ENCODE results near the gene TFDP3.

TFDP3 gene, protein sequence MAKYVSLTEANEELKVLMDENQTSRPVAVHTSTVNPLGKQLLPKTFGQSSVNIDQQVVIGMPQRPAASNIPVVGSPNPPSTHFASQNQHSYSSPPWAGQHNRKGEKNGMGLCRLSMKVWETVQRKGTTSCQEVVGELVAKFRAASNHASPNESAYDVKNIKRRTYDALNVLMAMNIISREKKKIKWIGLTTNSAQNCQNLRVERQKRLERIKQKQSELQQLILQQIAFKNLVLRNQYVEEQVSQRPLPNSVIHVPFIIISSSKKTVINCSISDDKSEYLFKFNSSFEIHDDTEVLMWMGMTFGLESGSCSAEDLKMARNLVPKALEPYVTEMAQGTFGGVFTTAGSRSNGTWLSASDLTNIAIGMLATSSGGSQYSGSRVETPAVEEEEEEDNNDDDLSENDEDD

DNA sequence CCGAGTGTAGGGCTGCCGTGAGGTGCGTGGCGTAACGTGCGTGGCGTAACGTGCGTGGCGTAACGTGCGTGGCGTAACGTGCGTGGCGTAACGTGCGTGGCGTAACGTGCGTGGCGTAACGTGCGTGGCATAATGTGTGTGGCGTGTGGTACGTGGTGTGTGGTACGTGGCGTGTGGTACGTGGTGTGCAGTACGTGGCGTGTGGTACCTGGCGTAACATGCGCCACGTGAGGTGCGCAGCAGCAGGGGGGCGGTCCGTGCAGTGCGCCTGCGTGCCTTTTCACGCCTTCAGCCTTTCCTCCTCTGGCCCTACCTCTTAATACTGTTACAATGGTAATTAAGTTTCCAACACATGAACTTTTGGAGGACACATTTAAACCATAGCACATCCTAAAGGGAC lies at the start of gene TFDP3:
TSS of gene TFDP3 (minus strand) at position 26 of the 400 bp plus-strand sequence. CDS start 95 bp downstream, outside the sequence.
- no peak within 1 kb of the TSS for H3K4me3 ChIP-seq (ENCODE audit: low read depth, low read length)
- no peaks in the 10 kb centered on the region for H3K9me3 ChIP-seq (ENCODE audit: control insufficient read depth, insufficient read depth, low read length)
- H3K9ac ChIP-seq (ENCODE audit: low read depth, low read length), result no peak within 1 kb of the TSS
- H3K36me3 ChIP-seq (ENCODE audit: control insufficient read depth, insufficient read depth, low read length), result no peaks in the 10 kb centered on the region
- no peaks in the 10 kb centered on the region for H3K4me1 ChIP-seq (ENCODE audit: control insufficient read depth, insufficient read depth, low read length)
- no peaks in the 10 kb centered on the region for H3K27me3 ChIP-seq (ENCODE audit: control insufficient read depth, insufficient read depth, low read length)

DNA sequence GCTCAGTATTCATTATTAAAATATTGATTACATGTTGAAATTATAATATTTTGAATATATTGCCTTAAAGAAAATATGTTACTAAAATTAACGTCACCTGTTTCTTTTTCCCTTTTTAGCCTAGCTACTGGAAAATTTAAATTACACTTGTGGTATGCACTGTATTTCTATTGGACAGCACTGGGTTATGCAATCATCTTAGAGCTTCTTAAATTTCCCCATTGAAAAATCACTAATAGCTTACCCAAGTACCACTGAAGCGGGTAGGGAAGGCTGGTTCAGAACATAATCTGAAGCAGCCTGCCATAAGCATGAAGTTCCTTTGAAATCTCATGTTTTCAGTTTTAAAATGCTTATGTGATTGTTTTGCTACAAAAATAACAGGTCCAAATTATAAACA lies 49.5 kb upstream of the TFDP3 start:
- H3K4me1 ChIP-seq (ENCODE audit: control insufficient read depth, insufficient read depth, low read length), result peaks cover 12% of the 10 kb centered on the region
- no peaks in the 10 kb centered on the region for H3K27me3 ChIP-seq (ENCODE audit: control insufficient read depth, insufficient read depth, low read length)
- H3K36me3 ChIP-seq (ENCODE audit: control insufficient read depth, insufficient read depth, low read length), result no peaks in the 10 kb centered on the region
- H3K4me3 ChIP-seq (ENCODE audit: low read depth, low read length), result no peak overlapping the region
- no peak overlapping the region for H3K9ac ChIP-seq (ENCODE audit: low read depth, low read length)
- no peaks in the 10 kb centered on the region for H3K9me3 ChIP-seq (ENCODE audit: control insufficient read depth, insufficient read depth, low read length)

DNA sequence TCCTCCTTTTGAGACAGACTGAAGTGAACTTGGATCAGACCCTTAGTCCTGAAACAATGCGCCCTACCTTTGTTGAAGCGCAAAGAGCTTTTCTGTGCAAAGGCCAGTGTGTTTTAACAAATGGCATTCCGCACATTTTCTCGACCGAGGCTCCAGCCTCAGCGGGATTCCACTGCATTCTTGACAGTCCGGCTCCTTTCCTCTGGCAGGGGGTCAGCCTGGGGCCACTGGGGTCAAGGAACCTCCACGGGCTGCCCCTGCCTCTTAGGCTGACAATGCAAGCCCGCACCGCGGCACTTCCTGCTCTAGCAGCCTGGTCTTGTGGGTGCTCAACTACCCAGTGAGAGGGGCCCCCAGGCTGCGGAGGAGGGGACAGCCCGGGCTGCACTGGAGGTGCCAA lies 47.2 kb upstream of the TFDP3 start:
- no peaks in the 10 kb centered on the region for H3K9me3 ChIP-seq (ENCODE audit: control insufficient read depth, insufficient read depth, low read length)
- peaks cover 15% of the 10 kb centered on the region for H3K4me1 ChIP-seq (ENCODE audit: control insufficient read depth, insufficient read depth, low read length)
- H3K4me3 ChIP-seq (ENCODE audit: low read depth, low read length), result peak overlapping the region; percentile 14
- H3K27me3 ChIP-seq (ENCODE audit: control insufficient read depth, insufficient read depth, low read length), result no peaks in the 10 kb centered on the region
- H3K9ac ChIP-seq (ENCODE audit: low read depth, low read length), result no peak overlapping the region
- no peaks in the 10 kb centered on the region for H3K36me3 ChIP-seq (ENCODE audit: control insufficient read depth, insufficient read depth, low read length)

GRCh38 chrX:133258481-133258880 lies 40.3 kb upstream of the TFDP3 start:
- Histone ChIP-seq H3K4me1 (ENCODE audit: control insufficient read depth, insufficient read depth, low read length) (peaks cover 10% of the 10 kb centered on the region), H3K4me3 (ENCODE audit: low read depth, low read length) (no peak overlapping the region)

DNA sequence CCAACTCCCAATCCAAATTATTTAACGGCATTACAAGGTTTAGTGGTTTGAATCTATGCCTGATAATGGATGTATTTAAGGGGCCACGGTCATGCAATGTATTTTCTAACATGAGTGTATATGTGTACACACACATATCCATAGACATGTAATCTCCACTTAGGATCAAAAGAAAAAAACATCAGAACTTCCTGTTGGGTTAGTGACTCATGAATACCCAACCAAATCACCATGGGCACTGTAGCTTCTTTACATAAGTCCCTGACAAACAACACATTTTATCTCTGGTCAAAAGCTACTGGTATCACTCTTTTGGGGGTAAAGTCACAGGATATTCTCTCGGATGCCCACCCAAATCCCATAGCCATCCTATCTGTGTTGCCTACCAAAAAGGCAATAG lies 36.5 kb upstream of the TFDP3 start:
- no peaks in the 10 kb centered on the region for H3K27me3 ChIP-seq (ENCODE audit: control insufficient read depth, insufficient read depth, low read length)
- no peaks in the 10 kb centered on the region for H3K36me3 ChIP-seq (ENCODE audit: control insufficient read depth, insufficient read depth, low read length)
- H3K9me3 ChIP-seq (ENCODE audit: control insufficient read depth, insufficient read depth, low read length), result no peaks in the 10 kb centered on the region
- no peak overlapping the region for H3K9ac ChIP-seq (ENCODE audit: low read depth, low read length)
- no peak overlapping the region for H3K4me3 ChIP-seq (ENCODE audit: low read depth, low read length)
- H3K4me1 ChIP-seq (ENCODE audit: control insufficient read depth, insufficient read depth, low read length), result peaks cover 19% of the 10 kb centered on the region

More at GRCh38 chrX:133258481-133258880, 40.3 kb upstream of the TFDP3 start:
- H3K9me3 ChIP-seq (ENCODE audit: control insufficient read depth, insufficient read depth, low read length), result no peaks in the 10 kb centered on the region
- no peak overlapping the region for H3K9ac ChIP-seq (ENCODE audit: low read depth, low read length)
- H3K27me3 ChIP-seq (ENCODE audit: control insufficient read depth, insufficient read depth, low read length), result no peaks in the 10 kb centered on the region
- no peaks in the 10 kb centered on the region for H3K36me3 ChIP-seq (ENCODE audit: control insufficient read depth, insufficient read depth, low read length)

DNA sequence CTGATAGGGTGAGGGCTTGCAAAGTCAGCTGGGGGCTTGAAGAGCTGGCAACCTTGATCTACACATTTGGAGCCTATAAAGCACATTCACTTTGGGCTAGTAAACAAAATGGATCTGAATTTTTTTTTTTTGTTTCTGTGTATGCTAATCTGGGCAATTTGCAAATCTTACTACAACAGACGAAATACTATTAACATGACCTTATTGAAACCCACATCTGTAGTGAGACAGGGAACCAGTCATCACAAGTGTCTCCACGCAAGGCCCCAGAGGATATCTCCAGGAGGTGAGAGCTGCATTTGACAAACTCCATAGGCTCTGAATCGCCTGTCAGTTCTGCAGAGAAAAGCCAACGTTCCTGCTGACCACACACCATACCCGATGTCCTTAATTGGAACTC lies 33.0 kb upstream of the TFDP3 start:
- Histone ChIP-seq H3K27me3 (ENCODE audit: control insufficient read depth, insufficient read depth, low read length) (no peaks in the 10 kb centered on the region), H3K9ac (ENCODE audit: low read depth, low read length) (no peak overlapping the region), H3K36me3 (ENCODE audit: control insufficient read depth, insufficient read depth, low read length) (no peaks in the 10 kb centered on the region), H3K4me3 (ENCODE audit: low read depth, low read length) (no peak overlapping the region), H3K9me3 (ENCODE audit: control insufficient read depth, insufficient read depth, low read length) (peaks cover under 1% of the 10 kb centered on the region), H3K4me1 (ENCODE audit: control insufficient read depth, insufficient read depth, low read length) (peaks cover 31% of the 10 kb centered on the region)

DNA sequence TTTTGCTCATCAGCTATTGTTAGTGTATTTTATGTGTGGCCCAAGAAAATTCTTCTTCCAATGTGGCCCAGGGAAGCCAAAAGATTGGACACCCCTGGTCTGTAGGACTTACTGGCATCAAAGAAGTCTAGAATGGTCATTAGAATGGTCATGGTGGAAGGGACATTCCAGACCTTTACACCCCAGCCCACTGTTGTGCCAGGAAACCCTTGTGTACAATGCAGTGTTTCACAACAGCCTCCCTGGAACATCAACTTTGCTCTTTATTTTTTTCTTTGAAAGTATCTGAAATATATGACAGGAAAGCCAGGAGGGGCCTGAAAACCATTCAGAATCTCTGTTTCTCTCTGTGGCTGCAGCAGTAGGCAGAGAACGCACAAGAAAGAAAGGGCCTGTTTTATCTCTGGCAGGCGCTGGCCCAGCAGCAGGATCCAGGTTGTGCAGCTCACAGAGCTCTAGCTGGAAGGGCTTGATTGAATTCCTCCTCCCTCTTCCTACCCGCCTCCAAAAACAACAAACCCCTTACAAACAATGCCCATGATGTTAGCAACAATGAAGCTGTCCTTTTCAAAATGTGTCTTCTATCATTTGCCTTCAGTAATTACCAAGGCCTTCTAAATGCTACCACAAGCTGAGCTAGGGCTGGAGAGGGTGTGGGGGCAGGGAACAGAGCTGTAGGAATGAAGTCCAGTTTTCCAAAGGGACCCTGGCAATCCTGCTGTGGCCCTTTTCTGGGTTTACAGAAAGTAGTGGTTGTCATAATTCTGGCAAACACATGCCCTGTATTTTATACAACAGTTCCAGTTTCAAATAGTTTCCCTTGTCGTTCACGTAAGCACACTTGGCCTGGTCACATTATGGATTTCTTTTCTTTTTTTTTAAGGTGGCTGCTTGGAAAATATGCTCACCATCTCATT lies 32.3 kb upstream of the TFDP3 start:
- Histone ChIP-seq H3K9me3 (ENCODE audit: control insufficient read depth, insufficient read depth, low read length) (peaks cover 5% of the 10 kb centered on the region), H3K4me1 (ENCODE audit: control insufficient read depth, insufficient read depth, low read length) (peaks cover 31% of the 10 kb centered on the region), H3K9ac (ENCODE audit: low read depth, low read length) (no peak overlapping the region), H3K36me3 (ENCODE audit: control insufficient read depth, insufficient read depth, low read length) (no peaks in the 10 kb centered on the region), H3K4me3 (ENCODE audit: low read depth, low read length) (no peak overlapping the region), H3K27me3 (ENCODE audit: control insufficient read depth, insufficient read depth, low read length) (no peaks in the 10 kb centered on the region)

DNA sequence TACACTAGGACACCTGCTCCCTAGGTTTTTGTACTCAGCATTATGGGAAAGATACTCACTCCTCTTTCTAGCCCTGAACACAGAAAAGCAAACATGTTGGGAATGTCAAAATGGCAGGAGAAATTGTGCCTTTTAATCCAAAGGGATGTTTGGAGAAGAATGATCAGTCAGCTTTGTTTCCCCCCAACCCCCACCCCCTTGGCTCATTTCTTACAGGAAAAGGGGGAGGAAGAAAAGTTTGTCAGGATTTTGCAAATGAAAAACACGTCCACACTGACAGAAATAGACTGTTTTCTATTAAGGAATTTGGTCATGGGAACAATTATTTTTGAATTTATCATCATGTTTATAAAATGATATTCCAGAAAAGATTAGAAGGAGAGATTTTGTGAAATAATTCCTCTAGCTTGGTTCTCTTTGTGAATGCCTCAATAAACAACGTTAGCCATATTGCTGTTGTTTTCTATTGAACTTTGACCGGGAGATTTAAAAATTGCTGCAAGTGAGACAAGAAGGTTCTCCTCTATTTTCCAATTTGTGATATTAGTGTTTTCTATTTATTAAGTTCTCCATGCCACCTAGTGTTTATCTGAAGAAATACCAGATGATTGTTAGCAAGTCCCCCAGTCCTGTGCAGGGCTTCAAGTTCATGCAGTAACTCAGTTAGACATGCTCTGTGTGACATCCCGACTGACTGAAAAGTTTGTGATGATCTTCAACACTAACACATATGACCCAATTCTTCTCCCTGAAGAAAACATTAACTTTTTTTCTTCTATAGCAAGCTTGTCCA lies 31.3 kb upstream of the TFDP3 start:
- Histone ChIP-seq H3K9me3 (ENCODE audit: control insufficient read depth, insufficient read depth, low read length) (peaks cover 5% of the 10 kb centered on the region), H3K4me1 (ENCODE audit: control insufficient read depth, insufficient read depth, low read length) (peaks cover 28% of the 10 kb centered on the region), H3K36me3 (ENCODE audit: control insufficient read depth, insufficient read depth, low read length) (no peaks in the 10 kb centered on the region), H3K9ac (ENCODE audit: low read depth, low read length) (no peak overlapping the region), H3K4me3 (ENCODE audit: low read depth, low read length) (no peak overlapping the region), H3K27me3 (ENCODE audit: control insufficient read depth, insufficient read depth, low read length) (no peaks in the 10 kb centered on the region)

DNA sequence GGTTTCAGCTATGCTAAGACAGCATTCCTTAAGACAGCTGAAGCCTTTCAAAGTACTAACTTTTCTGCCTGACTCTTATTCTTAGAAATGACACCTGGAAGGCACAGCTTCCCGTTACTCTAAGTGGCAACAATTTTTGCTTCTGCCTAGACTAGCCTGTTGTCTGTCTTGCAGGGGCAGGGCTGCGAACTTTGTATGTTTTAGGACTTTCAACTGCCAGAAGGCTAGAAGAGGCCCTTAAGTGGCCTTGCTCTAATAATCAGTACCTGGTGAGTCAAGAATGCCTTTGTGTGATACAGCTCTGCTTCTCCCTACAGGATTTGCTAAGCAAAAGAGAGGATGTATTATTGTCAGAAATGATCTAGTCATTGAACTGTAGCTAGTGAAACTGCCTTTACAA lies 30.0 kb upstream of the TFDP3 start:
- Histone ChIP-seq H3K9ac (ENCODE audit: low read depth, low read length) (no peak overlapping the region), H3K27me3 (ENCODE audit: control insufficient read depth, insufficient read depth, low read length) (no peaks in the 10 kb centered on the region), H3K4me1 (ENCODE audit: control insufficient read depth, insufficient read depth, low read length) (peaks cover 25% of the 10 kb centered on the region), H3K36me3 (ENCODE audit: control insufficient read depth, insufficient read depth, low read length) (no peaks in the 10 kb centered on the region), H3K9me3 (ENCODE audit: control insufficient read depth, insufficient read depth, low read length) (peaks cover 5% of the 10 kb centered on the region), H3K4me3 (ENCODE audit: low read depth, low read length) (no peak overlapping the region)

GRCh38 chrX:133246921-133247320 lies 28.8 kb upstream of the TFDP3 start:
- peaks cover 25% of the 10 kb centered on the region for H3K4me1 ChIP-seq (ENCODE audit: control insufficient read depth, insufficient read depth, low read length)
- no peaks in the 10 kb centered on the region for H3K27me3 ChIP-seq (ENCODE audit: control insufficient read depth, insufficient read depth, low read length)
- peaks cover 5% of the 10 kb centered on the region for H3K9me3 ChIP-seq (ENCODE audit: control insufficient read depth, insufficient read depth, low read length)
- H3K4me3 ChIP-seq (ENCODE audit: low read depth, low read length), result no peak overlapping the region
- H3K36me3 ChIP-seq (ENCODE audit: control insufficient read depth, insufficient read depth, low read length), result no peaks in the 10 kb centered on the region
- no peak overlapping the region for H3K9ac ChIP-seq (ENCODE audit: low read depth, low read length)

- no peaks in the 10 kb centered on the region for H3K36me3 ChIP-seq (ENCODE audit: control insufficient read depth, insufficient read depth, low read length)
- H3K4me1 ChIP-seq (ENCODE audit: control insufficient read depth, insufficient read depth, low read length), result no peaks in the 10 kb centered on the region
- H3K9me3 ChIP-seq (ENCODE audit: control insufficient read depth, insufficient read depth, low read length), result no peaks in the 10 kb centered on the region
- H3K9ac ChIP-seq (ENCODE audit: low read depth, low read length), result no peak overlapping the region
- peaks cover 65% of the 10 kb centered on the region for H3K27me3 ChIP-seq (ENCODE audit: control insufficient read depth, insufficient read depth, low read length)
- no peak overlapping the region for H3K4me3 ChIP-seq (ENCODE audit: low read depth, low read length)
These were observed 17.7 kb upstream of the TFDP3 start for GRCh38 chrX:133235830-133236229.
